Upper lobe of left lung (tissue), 4 donors: ENCODE data around the gene PTPRN2.

Experiments used
- CTCF ChIP-seq, 6 experiments: fragments of 450-650 bp in 4 of 6; fragments of 200-600 bp in 2 of 6; sonication (generic) in 2 of 6; IDR thresholded peaks; one replicate each; pipeline ENCODE4 v1.5.1; 2016 to 2019; ENCODE audit warnings: antibody characterized with exemption in 6 of 6
- EP300 ChIP-seq, 4 donors: sonication (generic); formaldehyde crosslinking; IDR thresholded peaks; one replicate each; pipeline ENCODE4 v1.5.1; 2017; ENCODE audit warnings: antibody characterized with exemption in 4 of 4, control low read depth in 2 of 4
- POLR2A ChIP-seq, 4 donors: fragments of 450-650 bp; IDR thresholded peaks; one replicate each; pipeline ENCODE4 v1.5.1; 2016 to 2017; ENCODE audit warnings: antibody characterized with exemption in 4 of 4, mild to moderate bottlenecking in 2 of 4
- POLR2AphosphoS5 ChIP-seq, 2 donors: sonication (generic); formaldehyde crosslinking; IDR thresholded peaks; one replicate each; pipeline ENCODE4 v1.5.1; 2017; ENCODE audit warnings: antibody characterized with exemption in 2 of 2

- no peak for TF ChIP-seq CTCF (IDR thresholded peaks at IDR 0.05)
- TF ChIP-seq POLR2A (IDR thresholded peaks at IDR 0.05), result no peak
- no peak for TF ChIP-seq POLR2AphosphoS5 (IDR thresholded peaks at IDR 0.05)
- TF ChIP-seq EP300 (IDR thresholded peaks at IDR 0.05), result no peak
These were observed 923.6 kb downstream of the PTPRN2 start for GRCh38 chr7:157664034-157664433.
